Adrenal gland (tissue), 12 donors: Measurements from ENCODE around the gene MRPS2. TPM values are rescaled to one million over a fixed set of nuclear protein-coding genes. Genes with fewer than 3 reads are reported as not detected.

ENCODE experiments used
- DNase-seq, 7 donors: peaks; one replicate each; pipeline ENCODE4 v3.0.0-alpha.2; 2019 to 2020
- H3K27ac ChIP-seq, 5 donors: fragments of 200-600 bp; sonication (generic) in 4 of 5; 1 replicate in 3 of 5; 2 replicates in 2 of 5; pipeline versions ENCODE4 v1.5.1 to v1.8.0; 2016 to 2020; ENCODE audit warnings: mild to moderate bottlenecking in 1 of 5
- H3K27me3 ChIP-seq: fragments of 200-600 bp; 2 replicates; pipeline ENCODE4 v1.8.0; 2021
- H3K36me3 ChIP-seq, 2 donors: fragments of 200-600 bp; replicated peaks in 1 of 2; 1 replicate in 1 of 2; 2 replicates in 1 of 2; pipeline versions ENCODE4 v1.5.1 to v1.8.0; 2018 to 2022
- H3K4me1 ChIP-seq, 2 donors: fragments of 200-600 bp; replicated peaks in 1 of 2; 1 replicate in 1 of 2; 2 replicates in 1 of 2; pipeline versions ENCODE4 v1.5.1 to v1.8.0; 2018 to 2021
- H3K4me3 ChIP-seq, 4 donors: fragments of 200-600 bp; sonication (generic) in 3 of 4; one replicate each; pipeline ENCODE4 v1.5.1; 2016 to 2018
- H3K9me3 ChIP-seq, 3 donors: fragments of 200-600 bp; sonication (generic) in 1 of 3; replicated peaks in 1 of 3; 1 replicate in 2 of 3; 2 replicates in 1 of 3; pipeline versions ENCODE4 v1.5.1 to v1.8.0; 2016 to 2021
- POLR2A ChIP-seq, 2 donors: fragments of 450-650 bp; IDR thresholded peaks; one replicate each; pipeline ENCODE4 v1.6.1; 2017; ENCODE audit warnings: antibody characterized with exemption in 2 of 2, mild to moderate bottlenecking in 2 of 2, moderate library complexity in 1 of 2
- WGBS, 4 donors: extraction: QIAGEN DNeasy Blood & Tissue Kit in 2 of 4; methylation state at CpG; one replicate each; pipeline versions ENCODE4 v1.1.5 to v1.1.7; 2013 to 2017; 5-methylcytosine and 5-hydroxymethylcytosine counted together
- intact Hi-C, 2 donors: fragments of 100-400 bp; cut with DNase I; formaldehyde crosslinking; loops; one replicate each; pipeline versions ENCODE4 v1.14.1 to v1.15.0; 2022 to 2023
- polyA plus RNA-seq, 3 donors: library from polyadenylated mRNA; stranded (reverse); fragments of 200-250 nt in 2 of 3; fragments of 350-450 nt in 1 of 3; fragmentation: Illumina TruSeq in 1 of 3; extraction: RNeasy Lipid Tissue Mini Kit (QIAGEN cat#74804) in 1 of 3; gene quantifications; one replicate each; pipeline ENCODE4 v1.2.3, GENCODE V29; 2013 to 2014
- total RNA-seq, 9 donors: library from RNA; depleted of rRNA in 4 of 9; stranded (reverse); fragments of >200 nt in 4 of 9; fragments of 120-200 nt in 1 of 9; fragmentation: NEBNext Ultra II Directional in 1 of 9; extraction: Animal tissue kit (Norgen Biotek cat#: 25700) in 1 of 9; gene quantifications; one replicate each; pipeline versions ENCODE4 v1.1.0 to v1.2.4, GENCODE V29; 2013 to 2023
- TF ChIP-seq, protein P1 (sequence below), 6 experiments: fragments of 450-650 bp in 4 of 6; fragments of 200-600 bp in 2 of 6; sonication (generic) in 1 of 6; IDR thresholded peaks; 1 replicate in 5 of 6; 2 replicates in 1 of 6; pipeline versions ENCODE4 v1.5.1 to v1.8.0; 2016 to 2021; ENCODE audit warnings: antibody characterized with exemption in 6 of 6, mild to moderate bottlenecking in 2 of 6, moderate library complexity in 1 of 6
- donor health status: healthy with polysubstance abuse.
- donor health status: Bipolar disorder and iron deficiency.
- donor health status: DM: yes; HTN: yes; CAD: no.
- donor health status: DM: no; HTN: no; CAD: no.
- donor health status: DM: no; HTN: no; CAD: no.
- donor health status: DM: yes; HTN: yes; CAD: no.

Gene MRPS2
- total and polyA plus RNA-seq, 12 donors: 31.8 to 84.1 (median 59.8) TPM

DNA sequence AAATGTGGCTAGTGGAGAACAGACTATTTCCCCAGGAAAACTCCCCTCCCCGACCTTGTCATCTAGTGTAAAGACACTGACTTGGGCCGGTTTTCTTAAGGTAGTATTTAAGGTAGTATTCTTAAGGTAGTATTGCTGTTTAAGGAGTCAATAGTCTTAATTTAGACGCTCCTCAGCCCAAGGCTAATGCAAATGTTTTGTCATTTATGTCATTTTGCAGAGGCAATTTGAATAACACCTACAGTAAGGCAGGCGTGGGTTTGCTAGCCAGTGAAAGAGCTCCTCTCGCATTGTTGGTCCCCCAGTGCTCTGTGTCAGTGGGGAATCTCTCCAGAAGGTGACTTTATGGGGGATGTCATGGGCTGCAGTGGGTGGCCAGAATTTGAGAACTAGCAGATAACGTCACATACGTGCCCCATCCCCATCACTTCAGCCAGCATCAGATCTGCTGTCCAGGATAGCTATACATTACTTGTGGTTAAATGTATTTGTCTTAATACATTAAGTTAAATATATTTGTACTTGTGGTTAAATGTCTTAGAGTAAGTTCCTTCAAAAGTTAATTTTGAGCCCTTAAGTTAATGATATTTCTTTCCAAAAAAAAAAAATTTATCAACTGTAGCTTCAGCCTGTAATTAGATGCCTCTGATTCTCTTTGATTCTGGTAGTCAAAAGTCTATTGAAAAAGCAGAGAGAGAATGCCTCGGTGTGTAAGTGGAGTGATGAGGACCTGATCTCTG, 18.3 kb upstream of the MRPS2 start:
- Histone ChIP-seq H3K9me3 (no peaks in the 10 kb centered on the region), H3K36me3 (peaks cover 0 to 33% of the 10 kb centered on the region in 2 donors), H3K27me3 (no peaks in the 10 kb centered on the region), H3K4me1 (peaks cover 0 to 18% of the 10 kb centered on the region in 2 donors), H3K4me3 (no peak overlapping the region), H3K27ac (no peak overlapping the region)
- 74 to 79% (median 75%) methylated on average over 8 of the region's 8 CpGs for WGBS, 4 donors
- intact Hi-C loops: no loop called here
- DNase-seq: no peak
- no peak for TF ChIP-seq POLR2A (IDR thresholded peaks at IDR 0.05)

DNA sequence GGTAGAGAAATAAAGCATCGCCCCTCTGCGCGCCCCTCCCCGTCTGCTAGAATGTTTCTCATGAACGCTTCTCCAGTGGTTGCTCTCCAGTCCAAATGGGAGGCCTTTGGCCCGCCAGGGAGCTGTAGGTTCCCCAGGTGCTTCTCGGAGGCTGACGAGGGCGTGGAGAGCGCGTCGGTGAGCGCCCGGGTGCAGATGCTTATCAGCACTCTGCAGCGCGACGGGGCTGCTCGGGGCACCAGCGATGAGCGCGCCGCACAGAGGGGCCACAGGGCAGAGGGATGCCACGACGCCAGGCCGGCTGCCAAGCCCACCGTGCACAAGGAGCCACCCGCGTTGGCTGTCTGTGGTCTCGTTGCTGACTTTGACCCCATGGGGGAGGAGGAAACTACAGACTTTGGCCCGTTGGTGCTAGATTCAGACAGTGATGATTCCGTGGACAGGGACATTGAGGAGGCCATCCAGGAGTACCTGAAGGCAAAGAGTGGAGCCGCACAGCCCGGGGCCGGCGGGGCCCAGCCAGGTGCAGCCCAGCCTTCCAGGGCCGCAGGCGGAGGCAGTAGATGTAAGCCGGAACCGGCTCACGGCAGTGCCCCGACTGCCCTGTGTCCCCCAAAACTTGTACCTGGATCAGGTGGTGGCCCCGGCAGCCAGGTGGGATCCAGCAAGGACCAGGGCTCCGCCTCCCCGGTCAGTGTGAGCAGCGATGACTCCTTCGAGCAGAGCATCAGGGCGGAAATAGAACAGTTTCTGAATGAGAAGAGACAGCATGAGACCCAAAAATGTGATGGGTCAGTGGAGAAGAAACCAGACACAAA, 15.8 kb upstream of the MRPS2 start:
- DNase-seq: no peak
- intact Hi-C loops: no loop called here
- 93 to 98% (median 95%) methylated on average over 34 to 47 of the region's 47 CpGs for WGBS, 4 donors
- no peak overlapping the region for H3K4me3 ChIP-seq
- H3K9me3 ChIP-seq: no peaks in the 10 kb centered on the region
- H3K27ac ChIP-seq: no peak overlapping the region
- TF ChIP-seq, protein P1, sequence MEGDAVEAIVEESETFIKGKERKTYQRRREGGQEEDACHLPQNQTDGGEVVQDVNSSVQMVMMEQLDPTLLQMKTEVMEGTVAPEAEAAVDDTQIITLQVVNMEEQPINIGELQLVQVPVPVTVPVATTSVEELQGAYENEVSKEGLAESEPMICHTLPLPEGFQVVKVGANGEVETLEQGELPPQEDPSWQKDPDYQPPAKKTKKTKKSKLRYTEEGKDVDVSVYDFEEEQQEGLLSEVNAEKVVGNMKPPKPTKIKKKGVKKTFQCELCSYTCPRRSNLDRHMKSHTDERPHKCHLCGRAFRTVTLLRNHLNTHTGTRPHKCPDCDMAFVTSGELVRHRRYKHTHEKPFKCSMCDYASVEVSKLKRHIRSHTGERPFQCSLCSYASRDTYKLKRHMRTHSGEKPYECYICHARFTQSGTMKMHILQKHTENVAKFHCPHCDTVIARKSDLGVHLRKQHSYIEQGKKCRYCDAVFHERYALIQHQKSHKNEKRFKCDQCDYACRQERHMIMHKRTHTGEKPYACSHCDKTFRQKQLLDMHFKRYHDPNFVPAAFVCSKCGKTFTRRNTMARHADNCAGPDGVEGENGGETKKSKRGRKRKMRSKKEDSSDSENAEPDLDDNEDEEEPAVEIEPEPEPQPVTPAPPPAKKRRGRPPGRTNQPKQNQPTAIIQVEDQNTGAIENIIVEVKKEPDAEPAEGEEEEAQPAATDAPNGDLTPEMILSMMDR (IDR thresholded peaks at IDR 0.05): no peak
- no peak for TF ChIP-seq POLR2A (IDR thresholded peaks at IDR 0.05)
- no peaks in the 10 kb centered on the region for H3K27me3 ChIP-seq
- H3K36me3 ChIP-seq: peaks cover 0 to 41% of the 10 kb centered on the region in 2 donors
- peaks cover 0 to 10% of the 10 kb centered on the region in 2 donors for H3K4me1 ChIP-seq

DNA sequence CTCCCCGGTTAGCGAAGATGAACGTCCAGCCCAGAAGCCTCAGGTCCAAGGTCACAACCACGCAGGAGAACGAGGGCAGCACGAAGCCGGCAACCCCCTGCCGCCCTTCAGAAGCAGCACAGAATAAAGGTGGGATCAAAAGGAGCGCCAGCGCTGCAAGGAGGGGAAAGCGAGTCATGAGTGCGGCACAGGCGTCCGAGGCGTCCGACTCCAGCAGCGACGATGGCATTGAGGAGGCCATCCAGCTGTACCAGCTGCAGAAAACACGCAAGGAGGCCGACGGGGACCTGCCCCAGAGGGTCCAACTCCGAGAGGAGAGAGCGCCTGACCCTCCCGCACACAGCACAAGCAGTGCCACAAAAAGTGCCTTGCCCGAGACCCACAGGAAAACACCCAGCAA, 15.1 kb upstream of the MRPS2 start:
- TF ChIP-seq POLR2A (IDR thresholded peaks at IDR 0.05): no peak
- TF ChIP-seq, protein P1 (IDR thresholded peaks at IDR 0.05): no peak
- H3K9me3 ChIP-seq: no peaks in the 10 kb centered on the region
- H3K36me3 ChIP-seq: peaks cover 0 to 41% of the 10 kb centered on the region in 2 donors
- no peak for DNase-seq
- peaks cover 0 to 10% of the 10 kb centered on the region in 2 donors for H3K4me1 ChIP-seq
- no peak overlapping the region for H3K27ac ChIP-seq
- 87 to 94% (median 94%) methylated on average over 19 to 25 of the region's 25 CpGs for WGBS, 4 donors
- no peak overlapping the region for H3K4me3 ChIP-seq
- no peaks in the 10 kb centered on the region for H3K27me3 ChIP-seq
- intact Hi-C loops: no loop called here

DNA sequence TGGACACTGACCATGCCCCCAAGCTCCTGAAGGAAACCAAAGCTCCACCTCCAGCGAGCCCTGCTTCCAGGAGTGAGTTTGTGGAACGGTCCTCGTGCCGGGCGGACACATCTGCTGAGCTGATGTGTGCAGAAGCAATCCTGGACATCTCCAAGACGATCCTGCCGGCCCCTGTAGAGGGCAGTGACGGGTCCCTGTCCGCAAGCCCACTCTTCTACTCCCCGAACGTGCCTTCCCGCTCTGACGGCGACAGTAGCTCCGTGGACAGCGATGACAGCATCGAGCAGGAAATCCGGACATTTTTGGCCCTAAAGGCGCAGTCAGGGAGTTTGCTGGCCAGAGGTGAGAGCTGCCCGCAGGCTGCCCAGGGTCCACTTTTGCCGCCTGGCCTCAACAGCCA, 14.7 kb upstream of the MRPS2 start:
- TF ChIP-seq POLR2A (IDR thresholded peaks at IDR 0.05): no peak
- TF ChIP-seq, protein P1 (IDR thresholded peaks at IDR 0.05): no peak
- peaks cover 0 to 5% of the 10 kb centered on the region in 2 donors for H3K4me1 ChIP-seq
- DNase-seq: no peak
- H3K36me3 ChIP-seq: peaks cover 0 to 41% of the 10 kb centered on the region in 2 donors
- no peak overlapping the region for H3K27ac ChIP-seq
- no peak overlapping the region for H3K4me3 ChIP-seq
- WGBS, 4 donors: 90 to 93% (median 92%) methylated on average over 14 to 21 of the region's 21 CpGs
- H3K9me3 ChIP-seq: no peaks in the 10 kb centered on the region
- intact Hi-C loops: no loop called here
- H3K27me3 ChIP-seq: no peaks in the 10 kb centered on the region
